IMR-90 (cell line): ENCODE data around the gene PARD3. TPM values are rescaled to one million over a fixed set of nuclear protein-coding genes. Genes with fewer than 3 reads are reported as not detected.

Experiments used
- ATAC-seq: fragments of 200-7000 bp; cut with Tn5 transposase; 2 replicates; pipeline ENCODE4 v1.9.1; 2020; ENCODE audit warnings: low read depth, mild to moderate bottlenecking, moderate library complexity
- BruUV-seq: library from RNA; stranded (reverse); fragments of 400-500 nt; replicated peaks from 2 replicates; lab custom pipeline; 2021; lab: Mats Ljungman, UMichigan
- CTCF ChIA-PET: fragments of 300-600 bp; formaldehyde crosslinking; extraction: SDS; loops from one replicate; lab custom pipeline; 2021; ENCODE audit warnings: antibody characterized with exemption; lab: Yijun Ruan, JAX
- POLR2A ChIA-PET: fragments of 300-600 bp; sonication (Branson Sonifier 250); formaldehyde crosslinking; loops from one replicate; lab custom pipeline; 2022; ENCODE audit warnings: antibody characterized with exemption; ENCODE audit not compliant: unreplicated experiment; lab: Charles Lee
- DNase-seq: peaks from one replicate; pipeline ENCODE4 v3.0.0; 2013
- H2AFZ ChIP-seq: replicated peaks from 2 replicates; pipeline ENCODE3; 2013; ENCODE audit warnings: low read length, mild to moderate bottlenecking; ENCODE audit not compliant: poor library complexity
- H2AK5ac ChIP-seq: 2 replicates; pipeline ENCODE4 v1.6.1; 2013; ENCODE audit warnings: low read depth, low read length, inconsistent platforms
- H2AK9ac ChIP-seq: replicated peaks from 2 replicates; pipeline ENCODE3; 2013; ENCODE audit warnings: mild to moderate bottlenecking, low read depth, low read length, moderate library complexity; ENCODE audit not compliant: poor library complexity
- H2BK120ac ChIP-seq: 2 replicates; pipeline ENCODE4 v1.6.1; 2013; ENCODE audit warnings: low read depth, low read length, inconsistent platforms
- H2BK15ac ChIP-seq: 3 replicates; pipeline ENCODE4 v1.6.1; 2013; ENCODE audit warnings: low read depth, low read length, inconsistent platforms
- H2BK20ac ChIP-seq: 2 replicates; pipeline ENCODE4 v1.6.1; 2013; ENCODE audit warnings: low read depth, mild to moderate bottlenecking, inconsistent platforms, low read length, moderate library complexity
- H2BK5ac ChIP-seq: 2 replicates; pipeline ENCODE4 v1.6.1; 2013; ENCODE audit warnings: mild to moderate bottlenecking, low read depth, low read length, inconsistent platforms; ENCODE audit not compliant: poor library complexity, severe bottlenecking
- H3K14ac ChIP-seq: replicated peaks from 2 replicates; pipeline ENCODE4 v1.6.1; 2013; ENCODE audit warnings: low read depth, low read length, inconsistent platforms
- H3K18ac ChIP-seq: 2 replicates; pipeline ENCODE4 v1.6.1; 2013; ENCODE audit warnings: low read depth, low read length, control low read depth
- H3K23ac ChIP-seq: 2 replicates; pipeline ENCODE4 v1.6.1; 2013; ENCODE audit warnings: low read depth, low read length, inconsistent platforms
- H3K27ac ChIP-seq: 2 replicates; pipeline ENCODE4 v1.5.1; 2013; ENCODE audit warnings: mild to moderate bottlenecking, control low read depth, low read length; ENCODE audit not compliant: insufficient read depth
- H3K27me3 ChIP-seq: 2 replicates; pipeline ENCODE4 v1.6.1; 2013; ENCODE audit warnings: low read length; ENCODE audit not compliant: control insufficient read depth, insufficient read depth
- H3K36me3 ChIP-seq: 2 replicates; pipeline ENCODE4 v1.6.1; 2013; ENCODE audit warnings: low read length, mixed read lengths; ENCODE audit not compliant: control insufficient read depth, insufficient read depth
- H3K4ac ChIP-seq: 2 replicates; pipeline ENCODE4 v1.6.1; 2013; ENCODE audit warnings: low read depth, low read length, inconsistent platforms
- H3K4me1 ChIP-seq: 2 replicates; pipeline ENCODE4 v1.6.1; 2013; ENCODE audit warnings: low read length, mixed read lengths; ENCODE audit not compliant: control insufficient read depth, insufficient read depth
- H3K4me2 ChIP-seq: 2 replicates; pipeline ENCODE4 v1.6.1; 2013; ENCODE audit warnings: low read depth, mild to moderate bottlenecking, control low read depth, low read length, moderate library complexity
- H3K4me3 ChIP-seq: 2 replicates; pipeline ENCODE4 v1.5.1; 2013; ENCODE audit warnings: low read depth, mild to moderate bottlenecking, control low read depth, low read length, moderate library complexity; ENCODE audit not compliant: insufficient read depth
- H3K56ac ChIP-seq: 2 replicates; pipeline ENCODE4 v1.6.1; 2013; ENCODE audit warnings: low read length, inconsistent platforms; ENCODE audit not compliant: insufficient read depth; ENCODE audit errors: extremely low read depth
- H3K79me1 ChIP-seq, 2 experiments: 2 replicates each; pipeline ENCODE4 v1.6.1; 2013; ENCODE audit warnings: low read length in 2 of 2, inconsistent platforms in 1 of 2, low read depth in 1 of 2
- H3K9ac ChIP-seq: 2 replicates; pipeline ENCODE4 v1.6.1; 2013; ENCODE audit warnings: low read depth, low read length, control low read depth
- H3K9me1 ChIP-seq: 2 replicates; pipeline ENCODE4 v1.6.1; 2013; ENCODE audit warnings: low read length, inconsistent platforms; ENCODE audit not compliant: insufficient read depth
- H3K9me3 ChIP-seq: 2 replicates; pipeline ENCODE4 v1.6.1; 2013; ENCODE audit warnings: low read length; ENCODE audit not compliant: control insufficient read depth, insufficient read depth
- H4K20me1 ChIP-seq: 2 replicates; pipeline ENCODE4 v1.6.1; 2013; ENCODE audit warnings: low read length, inconsistent platforms; ENCODE audit not compliant: insufficient read depth
- H4K5ac ChIP-seq: 2 replicates; pipeline ENCODE4 v1.6.1; 2013; ENCODE audit warnings: mild to moderate bottlenecking, low read depth, low read length, control low read depth
- H4K8ac ChIP-seq, 2 experiments: 2 replicates each; pipeline ENCODE4 v1.6.1; 2013; ENCODE audit warnings: low read depth in 2 of 2, low read length in 2 of 2, control low read depth in 1 of 2, inconsistent platforms in 1 of 2
- H4K91ac ChIP-seq: 2 replicates; pipeline ENCODE4 v1.6.1; 2013; ENCODE audit warnings: low read depth, low read length, inconsistent platforms; ENCODE audit not compliant: insufficient read depth
- BHLHE40 ChIP-seq: fragments of 150-350 bp; IDR thresholded peaks from 2 replicates; pipeline ENCODE4 v1.6.1; 2016; ENCODE audit warnings: mild to moderate bottlenecking, low read depth, low read length
- CHD1 ChIP-seq: IDR thresholded peaks from 2 replicates; pipeline ENCODE4 v1.6.1; 2012; ENCODE audit warnings: low read depth, low read length, improper control_type of control experiment
- CTCF ChIP-seq: conservative IDR thresholded peaks from 2 replicates; pipeline ENCODE4 v1.5.1; 2012; ENCODE audit warnings: mild to moderate bottlenecking, low read depth, low read length, improper control_type of control experiment
- ELK1 ChIP-seq: fragments of 150-350 bp; IDR thresholded peaks from 2 replicates; pipeline ENCODE4 v1.6.1; 2016; ENCODE audit warnings: low read depth, mild to moderate bottlenecking, low read length, moderate library complexity, borderline replicate concordance
- FOS ChIP-seq: fragments of 150-350 bp; IDR thresholded peaks from 2 replicates; pipeline ENCODE4 v1.6.1; 2016; ENCODE audit warnings: low read depth, low read length
- MAFK ChIP-seq: IDR thresholded peaks from 2 replicates; pipeline ENCODE4 v1.6.1; 2012; ENCODE audit warnings: low read depth, low read length, improper control_type of control experiment
- MAZ ChIP-seq: IDR thresholded peaks from 2 replicates; pipeline ENCODE4 v1.6.1; 2012; ENCODE audit warnings: low read depth, mild to moderate bottlenecking, low read length, improper control_type of control experiment, moderate library complexity, borderline replicate concordance
- MXI1 ChIP-seq: IDR thresholded peaks from 2 replicates; pipeline ENCODE4 v1.6.1; 2012; ENCODE audit warnings: low read depth, mild to moderate bottlenecking, low read length, moderate library complexity, borderline replicate concordance
- NFE2L2 ChIP-seq: fragments of 150-350 bp; IDR thresholded peaks from 2 replicates; pipeline ENCODE4 v1.6.1; 2016; ENCODE audit warnings: low read depth, mild to moderate bottlenecking, low read length
- POLR2A ChIP-seq: IDR thresholded peaks from 2 replicates; pipeline ENCODE4 v1.6.1; 2012; ENCODE audit warnings: mild to moderate bottlenecking, low read depth, low read length
- RAD21 ChIP-seq: IDR thresholded peaks from 2 replicates; pipeline ENCODE4 v1.6.1; 2012; ENCODE audit warnings: low read length, improper control_type of control experiment
- RCOR1 ChIP-seq: IDR thresholded peaks from 2 replicates; pipeline ENCODE4 v1.6.1; 2012; ENCODE audit warnings: mild to moderate bottlenecking, low read length, improper control_type of control experiment; ENCODE audit not compliant: insufficient replicate concordance
- SMC3 ChIP-seq: fragments of 150-350 bp; IDR thresholded peaks from 2 replicates; pipeline ENCODE4 v1.6.1; 2016; ENCODE audit warnings: low read depth, mild to moderate bottlenecking, antibody characterized with exemption, low read length, moderate library complexity
- USF2 ChIP-seq: fragments of 150-350 bp; IDR thresholded peaks from 2 replicates; pipeline ENCODE4 v1.6.1; 2017; ENCODE audit warnings: mild to moderate bottlenecking, antibody characterized with exemption, low read length, low read depth
- WGBS, 2 experiments: methylation state at CpG; one replicate each; pipeline versions ENCODE4 v1.1.5 to v1.1.7; 2013; ENCODE audit warnings: missing lambda C conversion rate in 2 of 2; ENCODE audit not compliant: insufficient read length in 1 of 2; ENCODE audit errors: extremely low coverage in 2 of 2; 5-methylcytosine and 5-hydroxymethylcytosine counted together
- dilution Hi-C: fragments of 300-500 bp; cut with HindIII; formaldehyde crosslinking; loops from one replicate; pipeline ENCODE4 v1.14.3; 2018; ENCODE audit warnings: low sequenced_read_pairs; ENCODE audit not compliant: unreplicated experiment
- in situ Hi-C: fragments of 300-500 bp; cut with MboI; formaldehyde crosslinking; loops from 3 replicates; pipeline ENCODE4 v1.14.3; 2019; ENCODE audit warnings: low sequenced_read_pairs, inconsistent platforms, mixed read lengths
- intact Hi-C: fragments of 100-400 bp; cut with micrococcal nuclease; formaldehyde crosslinking; loops from 2 replicates; pipeline ENCODE4 v1.10.0; 2022
- polyA plus RNA-seq, 3 experiments: library from polyadenylated mRNA; depleted of rRNA; stranded (reverse); fragments of >200 nt; gene quantifications; 2 replicates each; pipeline ENCODE4 v1.2.3, GENCODE V29; 2012; ENCODE audit warnings: low replicate concordance in 1 of 3
- total RNA-seq: library from RNA; depleted of rRNA; stranded (reverse); fragments of >200 nt; gene quantifications from 2 replicates; pipeline ENCODE4 v1.2.3, GENCODE V29; 2012

The PARD3 gene
- total and polyA plus RNA-seq, 2 of the 4 experiments (the other 2 are of a cell fraction) = 14.6 to 37.5 TPM

GRCh38 chr10:34666008-34666704, 148.9 kb downstream of the PARD3 start:
- POLR2A ChIA-PET = no interaction called here
- TF ChIP-seq MAZ = no peak
- no peak; the same call in 1 of the 2 replicates for TF ChIP-seq NFE2L2
- no peak for TF ChIP-seq RCOR1
- TF ChIP-seq MAFK = no peak
- TF ChIP-seq BHLHE40 = no peak
- TF ChIP-seq CHD1 = no peak
- TF ChIP-seq FOS = no peak
- TF ChIP-seq CTCF = peak; percentile 84
- peak; percentile 91 for TF ChIP-seq RAD21
- TF ChIP-seq POLR2A = no peak
- TF ChIP-seq ELK1 = no peak
- TF ChIP-seq SMC3 = peak; percentile 70
- no peak for TF ChIP-seq MXI1
- TF ChIP-seq USF2 = no peak

More at GRCh38 chr10:34666008-34666704, 148.9 kb downstream of the PARD3 start:
- Histone ChIP-seq H3K9me3 (no peaks in the 10 kb centered on the region), H2AK9ac (no peak overlapping the region), H2AFZ (peak overlapping the region; percentile 82), H3K27ac (no peak overlapping the region), H4K8ac (peak overlapping the region in 1 of 2 experiments; percentile 41; a peak in 1 of 4 replicates), H3K4me3 (no peak overlapping the region), H4K91ac (no peak overlapping the region), H3K9ac (no peak overlapping the region), H3K56ac (no peak overlapping the region), H3K36me3 (no peaks in the 10 kb centered on the region), H3K14ac (no peak overlapping the region; the same call in 1 of the 2 replicates), H2BK20ac (no peak overlapping the region), H2BK15ac (no peak overlapping the region), H4K5ac (no peak overlapping the region), H3K27me3 (no peaks in the 10 kb centered on the region), H2BK5ac (no peak overlapping the region), H3K4me1 (peaks cover 3% of the 10 kb centered on the region; the same call in 1 of the 2 replicates), H3K4me2 (peak overlapping the region; percentile 77; the same call in 1 of the 2 replicates), H2BK120ac (peak overlapping the region; percentile 47; the same call in 1 of the 2 replicates), H2AK5ac (no peak overlapping the region), H3K79me1 (peaks cover 12 to 33% of the 10 kb centered on the region in 2 experiments; a peak in 3 of 4 replicates), H3K4ac (no peak overlapping the region), H3K9me1 (no peaks in the 10 kb centered on the region; the same call in 1 of the 2 replicates), H3K23ac (no peak overlapping the region), H4K20me1 (peaks cover 6% of the 10 kb centered on the region; the same call in 1 of the 2 replicates), H3K18ac (no peak overlapping the region)
- ATAC-seq (peak; percentile 95), DNase-seq (peak; percentile 94)
- in situ Hi-C loops (loop anchor here (25.0 kb wide), 1 partner anchor 346 kb away; no protein-coding TSS in a partner anchor), dilution Hi-C loops (no loop called here), intact Hi-C loops (loop anchor here (1.0 to 10.0 kb wide), 4 partner anchors 59 to 361 kb away; partner anchors contain the start of gene PARD3)
- CTCF ChIA-PET = interaction anchor here (0.6 to 1.4 kb wide), 7 partner anchors 10 to 370 kb away, joined by 3 to 5 read pairs (median 4); no protein-coding TSS in a partner anchor
- BruUV-seq = no TSS peak
- WGBS, 2 experiments = 25% methylated on average over 2 of the region's 6 CpGs; no CpG with 5 or more reads in 1 of the 2 experiments
